HuH-7 (cell line): Measurements from ENCODE around the gene XYLB.
"Not testable (repeated sequence)": the region's sequence is repeated elsewhere in the genome, so short reads cannot be mapped to it uniquely, and the experiment has no call there.

ENCODE experiments used
- DNase-seq: peaks from one replicate; pipeline ENCODE4 v3.0.0; 2011; ENCODE audit warnings: low spot score

Gene XYLB

DNA sequence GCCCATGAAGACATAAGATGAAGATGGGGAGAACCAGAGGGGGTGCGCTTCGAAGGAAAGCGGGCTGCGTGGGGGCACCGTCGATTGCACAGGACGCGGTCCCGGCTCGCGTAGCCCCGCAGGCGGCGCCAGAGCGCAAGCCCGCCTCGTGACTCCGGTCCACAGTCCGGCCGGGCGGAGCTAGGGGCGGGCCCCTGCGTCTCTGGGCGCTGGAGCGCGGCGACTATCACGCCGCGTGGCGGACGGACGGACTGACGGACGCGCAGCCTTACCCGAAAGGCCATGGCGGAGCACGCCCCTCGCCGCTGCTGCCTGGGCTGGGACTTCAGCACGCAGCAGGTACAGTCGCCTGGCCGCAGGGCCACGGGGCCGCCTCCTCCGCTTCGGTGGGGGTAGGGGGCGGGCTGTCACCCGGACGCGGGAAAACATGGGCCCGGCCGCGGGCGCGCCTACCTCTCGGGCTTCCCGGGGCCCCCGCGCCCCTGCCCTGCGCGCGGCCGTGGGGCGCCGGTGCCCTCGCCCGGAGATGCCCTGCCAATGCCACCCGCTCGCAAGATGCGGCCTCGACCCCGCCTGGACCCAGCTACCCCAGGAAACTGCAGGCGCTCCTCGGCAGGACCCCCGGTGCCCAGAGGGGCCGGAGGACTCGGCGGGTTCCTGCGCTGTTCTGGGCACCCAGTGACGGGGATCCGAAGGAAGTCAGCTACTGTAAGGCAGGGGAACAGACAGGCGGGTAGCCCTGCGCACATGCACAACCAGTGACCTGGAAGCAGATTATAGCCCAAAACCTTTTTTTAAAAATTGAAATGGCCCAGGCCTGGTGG lies at the start of gene XYLB:
Gene XYLB (plus strand): TSS at position 199 of the 824 bp plus-strand sequence. CDS start 84 bp downstream, at position 283.
- peak; percentile 91 for DNase-seq

DNA sequence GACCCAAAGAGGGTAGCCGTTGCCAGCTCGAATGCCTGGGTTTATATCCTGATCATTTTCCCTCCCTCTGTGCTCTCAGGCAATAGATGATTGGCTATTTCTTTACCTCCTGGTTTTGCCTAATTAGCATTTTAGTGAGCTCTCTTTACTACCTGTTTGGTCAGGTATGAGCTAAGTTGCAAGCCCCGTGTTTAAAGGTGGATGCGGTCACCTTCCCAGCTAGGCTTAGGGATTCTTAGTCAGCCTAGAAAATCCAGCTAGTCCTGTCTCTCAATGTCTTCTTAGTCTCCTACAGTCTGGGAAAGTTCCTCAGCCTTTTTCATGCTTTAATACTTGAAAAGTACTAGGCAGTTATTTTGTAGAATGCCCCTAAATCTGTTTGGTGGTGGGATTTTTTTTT lies 49.5 kb upstream of the XYLB start:
- DNase-seq = not testable (repeated sequence)

DNA sequence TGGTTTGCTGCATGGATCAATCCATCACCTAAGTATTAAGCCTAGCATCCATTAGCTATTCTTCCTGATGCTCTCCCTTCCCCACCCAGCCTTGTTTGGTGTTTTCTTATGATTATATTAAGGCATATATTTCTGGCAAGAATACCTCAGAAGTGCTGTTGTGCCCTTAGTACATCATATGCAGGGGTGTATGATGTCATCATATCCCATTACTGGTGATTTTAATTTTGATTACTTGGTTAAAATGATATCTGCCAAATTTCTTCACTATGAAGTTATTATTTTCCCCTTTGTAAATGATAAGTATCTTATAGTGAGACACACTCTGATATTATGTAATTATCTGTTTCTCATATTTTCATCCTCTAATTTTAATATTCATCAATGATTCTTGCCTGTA lies 49.0 kb upstream of the XYLB start:
- no peak for DNase-seq

DNA sequence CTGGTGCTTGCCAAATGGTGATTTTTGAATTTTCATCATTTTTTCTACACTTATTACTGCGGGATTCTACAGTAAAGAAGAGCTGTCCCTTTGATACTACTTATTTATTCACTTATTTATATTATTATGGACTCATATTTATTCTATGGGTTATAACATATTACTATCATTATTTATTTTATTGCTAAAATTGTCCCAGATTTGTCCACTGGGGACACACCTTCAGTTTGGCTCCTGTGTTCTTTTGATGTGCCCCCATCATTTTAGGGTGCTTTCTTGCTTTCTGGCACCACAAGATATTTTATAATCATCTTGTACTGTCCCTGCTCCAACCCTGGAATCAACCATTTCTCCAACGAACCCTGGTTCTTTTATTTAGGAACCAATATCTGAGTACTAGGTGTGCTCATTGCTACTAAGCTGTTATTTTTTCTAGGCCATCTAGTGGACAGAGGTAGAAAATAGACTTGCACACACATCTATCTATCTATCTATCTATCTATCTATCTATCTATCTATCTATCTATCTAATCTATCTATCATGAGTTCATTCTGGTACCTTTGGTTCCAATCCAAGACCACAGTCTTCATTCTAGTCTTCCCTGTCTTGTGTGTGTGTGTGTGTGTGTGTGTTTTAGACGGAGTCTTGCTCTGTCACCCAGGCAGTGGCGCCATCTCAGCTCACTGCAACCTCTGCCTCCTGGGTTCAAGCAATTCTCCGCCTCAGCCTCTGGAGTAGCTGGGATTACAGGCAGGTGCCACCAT lies 48.5 kb upstream of the XYLB start:
- no peak for DNase-seq

DNA sequence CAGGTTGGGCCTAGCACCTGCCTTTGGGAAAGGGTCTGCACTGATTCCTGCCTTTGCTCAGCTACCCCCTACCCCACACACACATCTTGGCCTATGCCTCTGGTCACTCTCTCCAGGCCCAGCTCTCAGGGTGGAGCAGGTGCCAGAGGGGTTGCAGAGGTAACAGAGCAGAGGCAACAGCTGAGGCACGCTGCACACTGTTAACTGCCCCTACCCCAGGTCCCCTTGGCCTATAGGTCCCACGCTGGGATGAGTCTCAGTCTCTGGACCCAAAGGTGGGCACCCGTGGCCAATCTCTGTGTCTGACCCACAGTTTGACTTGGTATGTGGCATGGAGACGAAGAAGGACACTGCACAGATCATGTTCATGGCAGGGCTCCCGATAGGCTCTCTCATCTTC lies 39.6 kb upstream of the XYLB start:
- no peak for DNase-seq

- no peak for DNase-seq
Measured at GRCh38 chr3:38307599-38307998, 39.0 kb upstream of the XYLB start.

- no peak for DNase-seq
Measured at GRCh38 chr3:38308456-38308855, 38.1 kb upstream of the XYLB start.

GRCh38 chr3:38311476-38311875 lies 35.1 kb upstream of the XYLB start:
- DNase-seq = no peak

DNA sequence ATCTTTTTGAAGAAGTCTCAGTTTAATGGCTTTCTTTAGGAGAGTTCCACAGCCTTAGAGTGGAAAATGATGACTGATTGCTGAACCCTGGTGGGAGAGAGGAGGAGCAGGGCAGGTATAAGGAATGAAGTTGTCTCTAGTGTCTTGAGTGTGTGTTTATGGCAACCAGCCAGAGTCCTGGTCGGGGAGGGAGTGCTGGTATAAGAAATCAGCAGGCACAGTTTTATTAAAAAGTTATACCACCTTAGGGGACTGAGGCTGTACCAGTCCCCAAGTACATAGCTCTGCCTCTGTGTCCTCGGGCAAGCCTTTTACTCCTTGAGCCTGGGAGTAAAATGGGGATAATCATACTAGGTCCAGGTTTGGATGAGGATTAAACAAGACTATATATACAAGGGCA lies 34.6 kb upstream of the XYLB start:
- DNase-seq = no peak

GRCh38 chr3:38312356-38312755 lies 34.2 kb upstream of the XYLB start:
- no peak for DNase-seq

DNA sequence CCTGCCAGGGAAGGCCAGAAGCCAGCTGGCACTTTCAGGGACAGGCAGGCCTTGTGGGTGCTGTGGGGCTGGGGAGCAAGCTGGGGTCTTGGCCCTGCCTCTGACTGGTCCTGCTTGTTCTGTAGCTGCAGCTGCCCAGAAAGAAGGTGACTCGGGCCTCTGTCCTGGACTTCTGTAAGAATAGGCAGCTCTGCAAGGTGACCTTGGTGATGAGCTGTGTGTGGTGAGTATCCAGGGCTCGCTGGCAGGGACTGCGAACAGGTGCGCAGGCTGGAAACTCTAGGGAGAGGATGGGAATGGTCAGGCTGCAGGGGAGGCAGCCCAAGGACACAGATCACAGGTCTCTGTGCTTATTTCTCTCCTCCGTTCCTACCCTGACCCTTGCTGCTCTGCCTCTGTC lies 33.3 kb upstream of the XYLB start:
- DNase-seq = no peak

- no peak for DNase-seq
Measured at GRCh38 chr3:38313695-38314094, 32.9 kb upstream of the XYLB start.

DNA sequence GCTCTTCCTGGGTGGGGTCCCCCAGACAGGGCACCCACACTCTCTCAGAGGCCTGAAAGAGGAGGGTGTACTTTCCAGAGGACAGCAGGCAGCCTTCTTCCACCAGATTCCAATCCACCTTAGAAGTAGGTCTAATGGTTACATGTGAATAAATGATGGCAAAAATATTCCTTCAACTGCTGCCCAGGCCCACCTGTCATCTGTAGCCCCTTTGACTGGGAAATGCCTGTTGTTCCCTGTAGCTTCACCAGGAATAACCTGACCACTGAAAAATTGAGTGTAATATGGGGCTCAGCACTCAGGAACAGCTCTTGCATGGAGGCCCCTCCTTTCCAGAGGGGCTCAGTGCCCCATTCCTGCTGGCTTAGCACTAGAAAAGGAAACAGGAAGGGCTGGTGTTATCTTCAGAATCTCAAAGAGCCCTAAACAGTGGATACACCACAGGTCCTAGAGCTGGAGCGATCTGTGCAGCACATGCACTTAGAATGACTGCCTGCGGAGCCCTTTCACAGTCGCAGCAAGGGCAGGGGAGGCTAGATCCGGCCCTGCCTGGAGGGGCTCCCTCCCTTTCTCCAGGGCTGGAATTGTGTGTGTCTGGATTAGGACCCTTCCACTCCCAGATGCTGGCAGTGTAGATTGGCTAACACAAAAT lies 32.3 kb upstream of the XYLB start:
- DNase-seq = no peak

DNA sequence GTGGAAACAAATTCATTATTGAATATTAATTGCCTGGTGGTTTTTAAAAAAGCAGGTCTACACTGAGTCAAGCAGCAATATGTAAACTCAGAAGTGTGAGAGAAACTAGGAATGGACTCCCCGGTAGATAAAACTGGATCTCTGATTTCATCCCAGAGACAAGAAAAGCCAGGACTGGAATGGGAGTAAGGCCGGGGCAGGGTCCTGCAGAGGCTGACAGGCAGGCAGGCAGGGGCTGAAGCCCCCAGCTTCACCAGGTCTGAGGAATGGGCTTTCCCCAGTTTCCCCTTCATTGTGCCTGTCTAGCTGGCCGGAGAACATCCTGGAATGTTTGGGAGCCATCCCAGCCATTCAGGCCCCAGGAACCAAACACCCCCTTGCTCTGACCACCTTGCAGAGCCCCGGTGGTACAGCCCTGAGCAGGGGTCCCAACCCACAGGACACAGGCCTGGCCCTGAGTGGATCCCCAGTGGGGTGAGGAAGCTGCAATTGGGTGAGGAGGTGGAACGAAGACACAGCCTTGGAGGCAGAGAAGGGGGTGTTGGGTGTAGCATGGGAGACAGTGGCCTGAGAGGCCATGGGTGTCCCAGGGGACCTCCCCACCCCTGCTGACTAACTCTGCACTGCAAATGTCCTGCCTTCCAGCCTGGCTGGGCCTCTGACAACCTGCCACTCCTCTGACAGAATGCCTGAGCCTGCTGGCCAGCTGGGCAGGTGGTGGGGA lies 31.7 kb upstream of the XYLB start:
- no peak for DNase-seq

DNA sequence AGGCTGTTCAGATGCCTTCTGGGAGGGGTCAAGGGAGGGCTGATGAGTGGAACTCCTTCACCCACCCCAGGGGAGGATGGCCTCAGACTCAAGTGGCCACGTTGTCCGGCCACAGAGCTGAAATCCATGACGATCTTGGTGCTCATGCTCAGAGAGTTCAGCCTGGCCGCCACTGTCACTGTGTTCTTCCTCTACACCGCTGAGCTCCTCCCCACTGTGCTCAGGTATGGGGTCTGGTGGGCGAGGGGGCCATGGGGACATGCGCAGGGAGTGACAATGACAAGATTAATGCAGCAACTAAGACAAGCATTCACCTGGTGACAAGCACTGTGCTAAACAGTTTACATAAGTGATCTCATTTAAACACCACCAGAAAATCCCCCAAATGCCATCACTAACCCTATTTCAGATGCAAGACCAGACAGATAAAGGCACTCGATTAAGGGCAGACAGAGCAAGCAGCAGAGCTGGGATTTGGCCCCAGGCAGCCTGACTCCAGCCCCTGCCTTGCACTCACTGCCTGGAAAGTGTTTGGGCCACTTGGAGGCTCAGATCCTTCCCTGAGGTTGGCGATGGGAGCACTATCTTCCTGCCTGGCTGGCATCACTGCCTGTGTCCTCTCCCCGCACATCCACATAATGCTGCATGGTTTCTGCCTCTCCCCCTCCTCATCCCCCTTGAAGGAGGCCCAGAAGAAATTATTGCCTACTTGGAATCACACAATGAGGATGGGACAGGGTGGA lies 30.9 kb upstream of the XYLB start:
- no peak for DNase-seq

DNA sequence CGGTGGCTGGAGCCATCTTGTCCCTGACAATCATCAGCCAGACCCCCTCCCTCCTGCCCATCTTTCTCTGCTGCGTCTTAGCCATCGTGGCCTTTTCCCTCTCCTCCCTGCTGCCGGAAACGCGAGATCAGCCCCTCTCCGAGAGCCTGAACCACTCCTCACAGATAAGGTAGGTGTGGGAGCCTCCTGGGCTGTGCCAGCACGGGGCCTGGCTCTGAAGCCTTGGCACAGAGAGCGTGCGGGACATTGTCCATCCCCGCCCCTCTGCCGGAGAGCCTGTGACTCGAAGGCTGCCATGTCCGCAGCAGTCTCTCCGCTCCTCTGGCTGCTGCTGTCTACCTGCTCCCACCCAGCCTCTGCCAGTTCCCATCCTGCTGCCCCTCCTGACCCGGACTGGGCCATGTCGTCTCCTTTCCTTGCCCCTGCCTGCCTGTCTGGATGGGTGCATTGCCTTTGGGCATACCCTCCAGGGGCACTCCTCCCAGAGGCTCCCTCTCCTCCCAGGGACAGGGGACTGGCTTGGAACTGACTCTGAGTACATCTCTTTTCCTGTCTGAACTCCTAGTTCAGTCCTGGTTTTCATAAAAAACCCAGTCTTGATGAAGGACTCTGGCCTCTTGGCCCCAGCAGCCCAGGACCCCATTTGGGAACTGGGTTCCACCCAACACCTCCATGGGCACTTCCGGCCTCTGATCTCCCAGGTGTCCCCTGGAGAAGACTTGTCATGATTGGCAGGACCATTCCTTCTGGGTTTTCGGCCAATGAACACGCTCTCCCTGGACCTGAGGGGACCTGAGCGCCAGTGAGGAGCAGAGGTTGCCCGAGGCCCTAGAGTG lies 30.0 kb upstream of the XYLB start:
- no peak for DNase-seq

- DNase-seq = no peak
Measured at GRCh38 chr3:38317192-38317759, 29.3 kb upstream of the XYLB start.

DNA sequence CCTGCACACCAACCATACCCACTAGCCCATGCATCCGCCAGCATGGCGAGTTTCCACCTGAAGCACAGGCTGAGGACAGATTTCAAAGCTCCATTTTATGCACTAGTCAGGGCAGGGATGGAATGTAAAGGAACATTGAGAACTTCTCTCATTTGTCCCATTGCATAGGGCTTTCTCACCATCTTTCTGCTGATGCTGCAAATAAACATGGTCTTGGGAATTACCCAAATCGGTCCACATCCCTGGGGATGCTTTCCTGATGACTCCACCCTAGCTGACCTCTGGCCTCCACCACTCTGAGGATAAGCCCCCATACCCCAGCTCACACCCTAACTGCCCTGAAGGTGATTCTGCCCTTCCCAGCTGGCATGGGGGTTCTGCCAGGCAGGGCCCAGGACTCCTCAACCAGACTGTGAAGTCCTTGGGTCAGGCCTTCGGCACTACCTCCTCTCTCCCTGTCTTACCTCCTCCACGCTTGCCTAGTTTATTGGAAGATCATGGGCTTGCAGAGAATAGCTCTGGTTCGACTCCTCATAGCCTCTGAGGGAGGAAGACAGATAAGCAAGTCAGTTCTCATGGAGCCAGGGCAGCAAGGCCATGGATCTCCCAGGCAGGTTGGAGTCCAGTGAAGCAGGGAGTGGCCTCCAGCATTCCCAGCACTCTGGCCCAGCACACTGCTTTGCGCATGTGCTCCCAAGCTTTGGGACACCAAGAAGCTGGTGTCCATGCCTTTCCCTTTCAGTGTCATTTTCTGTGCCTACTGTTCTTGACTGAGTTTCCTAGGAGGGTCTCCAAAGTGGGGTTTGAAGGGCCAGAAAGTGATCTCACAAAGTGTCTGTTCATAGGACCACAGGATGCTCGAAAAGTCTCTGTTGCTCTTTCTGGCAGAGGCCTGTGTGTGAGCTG lies 27.6 kb upstream of the XYLB start:
- DNase-seq = no peak

DNA sequence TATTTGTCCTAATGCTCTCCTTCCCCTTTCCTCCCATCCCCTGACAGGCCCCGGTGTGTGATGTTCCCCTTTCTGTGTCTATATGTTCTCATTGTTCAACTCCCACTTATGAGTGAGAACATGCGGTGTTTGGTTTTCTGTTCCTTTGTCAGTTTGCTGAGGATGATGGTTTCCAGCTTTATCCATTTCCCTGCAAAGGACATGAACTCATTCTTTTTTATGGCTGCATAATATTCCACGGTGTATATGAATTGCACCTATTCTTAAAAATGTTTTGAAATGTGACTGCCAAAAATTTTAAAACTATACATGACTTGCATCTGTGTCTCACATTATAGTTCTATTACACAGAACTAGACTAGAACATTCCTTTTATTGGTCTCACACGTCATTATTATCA lies 25.9 kb upstream of the XYLB start:
- not testable (repeated sequence) for DNase-seq
